Keratinocyte (primary cell): ENCODE results near the gene ATP8A2.

Experiments used
- EZH2 ChIP-seq: IDR thresholded peaks from one replicate; pipeline ENCODE4 v1.6.1; 2012; ENCODE audit warnings: inconsistent platforms, mild to moderate bottlenecking, low read length, moderate library complexity
- TF ChIP-seq, protein P1 (sequence below), 3 experiments: IDR thresholded peaks in 1 of 3; conservative IDR thresholded peaks in 1 of 3; optimal IDR thresholded peaks in 1 of 3; 2 replicates in 2 of 3; 3 replicates in 1 of 3; pipeline versions ENCODE3 to v1.5.1; 2011; ENCODE audit warnings: low read length in 3 of 3, mild to moderate bottlenecking in 3 of 3, moderate library complexity in 2 of 3, control low read depth in 1 of 3, inconsistent platforms in 1 of 3; ENCODE audit not compliant: insufficient read depth in 2 of 3; ENCODE audit errors: extremely low read depth in 1 of 3

DNA sequence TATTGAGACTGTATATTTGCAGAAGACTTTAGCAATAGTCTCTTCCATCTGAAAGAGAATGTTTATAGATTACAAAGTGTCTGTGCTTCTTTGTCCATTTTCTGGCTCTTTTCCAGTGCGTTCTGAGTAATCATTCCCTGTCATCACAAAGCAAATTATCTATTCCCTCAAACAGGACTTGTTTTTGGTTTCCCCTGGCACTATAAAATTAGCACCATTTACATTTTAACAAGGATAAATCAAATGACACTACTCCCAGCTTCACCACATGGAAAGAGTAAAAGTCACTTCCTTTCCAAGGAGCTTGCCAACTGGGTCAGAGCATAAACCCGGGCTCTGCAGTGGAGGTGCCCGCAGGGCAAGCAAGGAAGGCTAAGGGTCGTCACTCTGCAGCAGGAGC lies 591.9 kb downstream of the ATP8A2 start:
- TF ChIP-seq EZH2, result no peak
- TF ChIP-seq, protein P1, sequence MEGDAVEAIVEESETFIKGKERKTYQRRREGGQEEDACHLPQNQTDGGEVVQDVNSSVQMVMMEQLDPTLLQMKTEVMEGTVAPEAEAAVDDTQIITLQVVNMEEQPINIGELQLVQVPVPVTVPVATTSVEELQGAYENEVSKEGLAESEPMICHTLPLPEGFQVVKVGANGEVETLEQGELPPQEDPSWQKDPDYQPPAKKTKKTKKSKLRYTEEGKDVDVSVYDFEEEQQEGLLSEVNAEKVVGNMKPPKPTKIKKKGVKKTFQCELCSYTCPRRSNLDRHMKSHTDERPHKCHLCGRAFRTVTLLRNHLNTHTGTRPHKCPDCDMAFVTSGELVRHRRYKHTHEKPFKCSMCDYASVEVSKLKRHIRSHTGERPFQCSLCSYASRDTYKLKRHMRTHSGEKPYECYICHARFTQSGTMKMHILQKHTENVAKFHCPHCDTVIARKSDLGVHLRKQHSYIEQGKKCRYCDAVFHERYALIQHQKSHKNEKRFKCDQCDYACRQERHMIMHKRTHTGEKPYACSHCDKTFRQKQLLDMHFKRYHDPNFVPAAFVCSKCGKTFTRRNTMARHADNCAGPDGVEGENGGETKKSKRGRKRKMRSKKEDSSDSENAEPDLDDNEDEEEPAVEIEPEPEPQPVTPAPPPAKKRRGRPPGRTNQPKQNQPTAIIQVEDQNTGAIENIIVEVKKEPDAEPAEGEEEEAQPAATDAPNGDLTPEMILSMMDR (optimal IDR thresholded peaks at IDR 0.05 in 1 of 3, IDR thresholded peaks at IDR 0.05 in 1 of 3, conservative IDR thresholded peaks at IDR 0.05 in 1 of 3; ENCODE audit: extremely low read depth in 1 of 3, insufficient read depth in 2 of 3, low read length in 3 of 3), result no peak
